HL-60 (cell line): ENCODE results near the gene CINP.

Source experiments
- DNase-seq, 2 experiments: peaks; one replicate each; pipeline ENCODE4 v3.0.0-alpha.2; 2010 to 2020; ENCODE audit warnings: low read depth in 1 of 2, low spot score in 1 of 2
- H3K27ac ChIP-seq: fragments of 250-450 bp; sonication (Bioruptor Pico); replicated peaks from 2 replicates; pipeline ENCODE4 v1.5.1; 2020; ENCODE audit warnings: mild to moderate bottlenecking, moderate library complexity
- H3K27me3 ChIP-seq: fragments of 250-450 bp; sonication (Bioruptor Pico); 2 replicates; pipeline ENCODE4 v1.5.1; 2021; ENCODE audit warnings: mild to moderate bottlenecking, moderate library complexity; ENCODE audit not compliant: insufficient read depth, poor library complexity, severe bottlenecking
- H3K4me3 ChIP-seq: replicated peaks from 2 replicates; pipeline ENCODE4 v1.5.1; 2011; ENCODE audit warnings: mild to moderate bottlenecking, control low read depth, low read length; ENCODE audit not compliant: insufficient read depth
- CTCF ChIP-seq: IDR thresholded peaks from one replicate; pipeline ENCODE4 v1.5.1; 2011; ENCODE audit warnings: low read length, control low read depth, inconsistent platforms; ENCODE audit not compliant: insufficient read depth
- GABPA ChIP-seq: IDR thresholded peaks from 2 replicates; pipeline ENCODE4 v1.6.1; 2012; ENCODE audit warnings: low read depth
- POLR2AphosphoS5 ChIP-seq: IDR thresholded peaks from 2 replicates; pipeline ENCODE4 v1.6.1; 2012; ENCODE audit warnings: low read depth
- REST ChIP-seq: IDR thresholded peaks from 2 replicates; pipeline ENCODE4 v1.6.1; 2012; ENCODE audit warnings: low read depth; ENCODE audit not compliant: insufficient replicate concordance
- SPI1 ChIP-seq: IDR thresholded peaks from 2 replicates; pipeline ENCODE4 v1.6.1; 2012; ENCODE audit warnings: low read depth, mild to moderate bottlenecking, borderline replicate concordance

CINP gene

DNA sequence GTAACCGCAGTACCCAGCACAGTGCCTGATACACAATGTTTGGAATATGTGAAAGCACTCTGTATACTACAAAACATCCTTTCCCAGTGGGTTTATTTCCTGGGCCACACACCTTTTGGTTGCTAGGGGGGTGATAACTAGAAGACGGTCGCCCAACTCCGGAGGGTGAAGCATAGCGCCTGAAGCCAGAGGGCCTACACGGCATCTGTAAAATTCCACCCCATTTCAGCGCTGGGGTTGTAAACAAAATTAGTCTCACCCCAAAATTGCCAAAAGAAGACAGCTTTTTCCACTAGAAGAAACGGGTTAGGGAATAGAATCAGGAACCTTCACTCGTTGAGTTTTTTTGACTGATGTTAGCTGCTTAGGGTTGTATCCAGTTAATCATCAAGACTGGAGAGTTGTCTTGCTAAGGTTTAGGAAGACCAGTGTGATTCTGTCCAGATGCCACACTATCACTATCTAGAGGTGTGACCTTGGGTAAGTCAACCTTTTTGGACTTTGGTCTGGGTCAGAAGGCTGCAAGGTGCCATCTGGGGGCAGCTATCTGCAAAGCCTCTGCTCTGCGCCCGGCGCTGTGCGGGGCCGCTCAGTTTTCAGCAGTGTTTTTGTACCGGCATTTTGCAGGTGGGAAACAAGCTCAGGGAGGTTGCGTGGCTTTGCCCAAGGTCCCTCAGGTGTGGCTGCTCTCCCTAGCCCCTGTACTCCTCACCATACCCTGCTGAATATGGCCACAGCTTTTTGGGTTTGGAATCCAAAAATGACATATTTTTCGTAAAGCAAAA is 41.8 kb downstream of the CINP start:
- peak overlapping the region; percentile 84 for H3K27ac ChIP-seq
- peak overlapping the region; percentile 87 for H3K4me3 ChIP-seq
- no peak for DNase-seq
- TF ChIP-seq POLR2AphosphoS5 (no peak), SPI1 (no peak), GABPA (no peak), CTCF (no peak), REST (no peak)
- H3K27me3 ChIP-seq = no peaks in the 10 kb centered on the region

GRCh38 chr14:102320033-102320660 is 42.5 kb downstream of the CINP start:
- Histone ChIP-seq H3K27me3 (no peaks in the 10 kb centered on the region), H3K27ac (peak overlapping the region; percentile 84), H3K4me3 (peak overlapping the region; percentile 87)
- DNase-seq = peak in 1 of 2 experiments; percentile 27
- TF ChIP-seq POLR2AphosphoS5 (no peak), CTCF (no peak), GABPA (no peak), SPI1 (no peak), REST (no peak)

- TF ChIP-seq SPI1 (no peak), POLR2AphosphoS5 (peak; percentile 57; the same call in 1 of the 2 replicates)
- Histone ChIP-seq H3K27me3 (no peaks in the 10 kb centered on the region), H3K27ac (peak within 1 kb of the TSS; percentile 84), H3K4me3 (peak within 1 kb of the TSS; percentile 87)
- peak; percentile 79 to 94 for DNase-seq
Measured at GRCh38 chr14:102319351-102320032, 43.2 kb downstream of the CINP start, which contains the start of gene ZNF839. ZNF839 (plus strand) TSS chr14:102319746; CDS start chr14:102319766, 20 bp downstream.

GRCh38 chr14:102318781-102319276 is 43.9 kb downstream of the CINP start:
- Histone ChIP-seq H3K4me3 (peak overlapping the region; percentile 87), H3K27ac (peak overlapping the region; percentile 74), H3K27me3 (no peaks in the 10 kb centered on the region)
- DNase-seq = no peak
- TF ChIP-seq GABPA = no peak
- no peak for TF ChIP-seq SPI1
- no peak for TF ChIP-seq CTCF
- TF ChIP-seq REST = no peak
- TF ChIP-seq POLR2AphosphoS5 = no peak
